Measurements from ENCODE around the gene CAPN5.

The CAPN5 gene

GRCh38 chr11:77146261-77147035 is 79.7 kb downstream of the CAPN5 start:
- no peak for TF ChIP-seq CTCF (IDR thresholded peaks at IDR 0.05)
- DNase-seq (ENCODE audit: low spot score): no peak
- no peak overlapping the region for H3K27ac ChIP-seq
- no peak overlapping the region for H3K4me3 ChIP-seq

GRCh38 chr11:77147036-77147315 is 80.2 kb downstream of the CAPN5 start:
- no peak for TF ChIP-seq CTCF (IDR thresholded peaks at IDR 0.05)
- no peak for DNase-seq (ENCODE audit: low spot score)
- no peak overlapping the region for H3K4me3 ChIP-seq
- no peak overlapping the region for H3K27ac ChIP-seq

- DNase-seq (ENCODE audit: low spot score): no peak
- TF ChIP-seq CTCF (IDR thresholded peaks at IDR 0.05): no peak
- H3K4me3 ChIP-seq: peak overlapping the region; percentile 43
- no peak overlapping the region for H3K27ac ChIP-seq
Measured at GRCh38 chr11:77147668-77148321, 81.0 kb downstream of the CAPN5 start.

- Histone ChIP-seq H3K4me3 (no peak overlapping the region), H3K27ac (no peak overlapping the region)
- TF ChIP-seq CTCF (IDR thresholded peaks at IDR 0.05): no peak
- DNase-seq (ENCODE audit: low spot score): no peak
Measured at GRCh38 chr11:77148963-77149715, 82.4 kb downstream of the CAPN5 start.

GRCh38 chr11:77149716-77150392 is 83.1 kb downstream of the CAPN5 start:
- TF ChIP-seq CTCF (IDR thresholded peaks at IDR 0.05): no peak
- H3K4me3 ChIP-seq: no peak overlapping the region
- DNase-seq (ENCODE audit: low spot score): no peak
- H3K27ac ChIP-seq: no peak overlapping the region

- no peak for DNase-seq (ENCODE audit: low spot score)
- no peak overlapping the region for H3K27ac ChIP-seq
Measured at GRCh38 chr11:77150836-77151235, 84.1 kb downstream of the CAPN5 start.

More at GRCh38 chr11:77150836-77151235, 84.1 kb downstream of the CAPN5 start:
- no peak for TF ChIP-seq CTCF (IDR thresholded peaks at IDR 0.05)
- H3K4me3 ChIP-seq: no peak overlapping the region
